G401 (cell line): ENCODE results near the gene FOXB2. TPM values are rescaled to one million over a fixed set of nuclear protein-coding genes. Genes with fewer than 3 reads are reported as not detected.

Experiments
- DNase-seq: peaks from one replicate; pipeline ENCODE4 v3.0.0-alpha.2; 2015; ENCODE audit warnings: low spot score
- in situ Hi-C: cut with HindIII; loops from 2 replicates; pipeline ENCODE4 v1.10.0; 2016; ENCODE audit warnings: low sequenced_read_pairs, mixed read lengths
- total RNA-seq: library from RNA; depleted of rRNA; stranded (reverse); fragments of >200 nt; shearing (Covaris generic); gene quantifications from 2 replicates; pipeline ENCODE4 v1.2.3, GENCODE V29; 2014

The FOXB2 gene
- total RNA-seq, 1 experiment from 2014 or later = not detected

- in situ Hi-C loops = no loop called here
- DNase-seq = no peak
These were observed 4.7 kb upstream of the FOXB2 start for GRCh38 chr9:77014597-77015263.

DNA sequence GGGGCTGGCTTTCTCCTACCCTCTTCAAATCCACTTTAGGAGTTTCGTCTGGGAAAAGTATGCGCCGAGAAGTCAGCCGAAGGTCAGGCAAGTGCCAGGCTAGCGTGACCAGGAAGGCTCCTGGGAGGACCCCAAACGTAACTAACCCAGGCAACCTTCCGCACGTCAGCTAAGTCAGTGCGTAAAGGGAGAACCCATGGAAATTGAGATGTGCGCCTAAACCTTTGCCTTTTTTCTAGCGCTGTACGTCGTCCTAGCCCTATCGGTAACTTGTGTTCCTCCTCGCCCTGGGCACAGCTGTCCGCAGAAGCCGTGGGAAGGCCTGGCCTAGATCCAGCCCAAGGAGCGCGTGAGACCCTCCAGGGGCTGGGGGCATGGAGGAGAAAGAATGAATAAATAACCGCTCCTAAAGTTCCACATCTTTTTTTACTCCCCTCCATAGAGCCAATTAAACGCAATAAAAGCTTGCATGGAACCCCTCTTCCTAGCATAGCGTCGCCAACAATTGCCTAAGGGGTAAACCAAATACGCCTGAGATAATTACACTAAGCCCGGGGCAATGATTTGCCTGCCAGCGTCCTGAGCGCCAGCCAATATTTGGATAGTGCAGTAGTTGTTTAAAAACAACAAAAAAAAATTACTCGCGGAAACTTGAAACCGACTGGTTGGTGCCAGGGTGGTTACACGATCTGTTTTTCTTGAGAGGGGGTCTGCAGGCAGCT, 4.0 kb upstream of the FOXB2 start:
- no peak for DNase-seq

GRCh38 chr9:77016121-77016525, 3.3 kb upstream of the FOXB2 start:
- in situ Hi-C loops = no loop called here

More for the DNA sequence above, 4.0 kb upstream of the FOXB2 start:
- in situ Hi-C loops = no loop called here

GRCh38 chr9:77016526-77017504, 2.6 kb upstream of the FOXB2 start:
- in situ Hi-C loops = no loop called here
- no peak for DNase-seq

More at GRCh38 chr9:77016121-77016525, 3.3 kb upstream of the FOXB2 start:
- DNase-seq = no peak

DNA sequence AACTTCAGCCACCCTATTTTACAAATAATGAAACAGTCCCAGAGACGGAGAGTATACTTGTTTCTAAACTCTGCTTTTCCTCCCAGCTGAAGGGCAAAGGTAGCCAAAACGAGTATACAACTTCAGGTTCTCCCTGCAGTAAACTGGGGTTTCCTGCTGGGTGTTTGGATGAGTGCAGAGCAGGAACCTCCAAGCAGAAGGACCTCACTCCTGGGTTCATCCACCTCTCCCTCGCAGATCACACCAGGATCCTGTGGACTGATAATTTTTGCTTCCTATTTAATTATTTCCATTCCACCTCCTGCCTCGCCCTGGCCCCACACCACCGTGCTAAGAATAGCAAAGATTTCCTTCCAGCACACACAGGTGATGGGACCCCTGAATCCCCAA, 2.0 kb upstream of the FOXB2 start:
- DNase-seq = no peak

GRCh38 chr9:77018058-77018968, 1.1 kb upstream of the FOXB2 start:
- in situ Hi-C loops = no loop called here
- no peak for DNase-seq

More for the DNA sequence above, 2.0 kb upstream of the FOXB2 start:
- in situ Hi-C loops = no loop called here

DNA sequence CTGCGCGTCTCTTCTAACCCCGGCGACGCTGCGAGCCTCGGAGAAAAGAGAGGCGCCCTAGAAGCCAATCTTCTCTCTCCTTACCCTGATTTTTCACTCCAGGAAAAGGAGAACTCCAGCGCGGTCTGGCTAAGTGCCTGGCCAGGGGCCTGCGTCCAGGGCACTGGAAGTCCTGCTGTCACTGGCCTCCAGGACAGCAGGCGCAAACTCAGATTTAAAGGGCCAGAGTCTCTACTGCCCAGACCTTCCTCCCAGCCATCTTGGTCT, 553 bp upstream of the FOXB2 start:
- DNase-seq = no peak
- in situ Hi-C loops = no loop called here

DNA sequence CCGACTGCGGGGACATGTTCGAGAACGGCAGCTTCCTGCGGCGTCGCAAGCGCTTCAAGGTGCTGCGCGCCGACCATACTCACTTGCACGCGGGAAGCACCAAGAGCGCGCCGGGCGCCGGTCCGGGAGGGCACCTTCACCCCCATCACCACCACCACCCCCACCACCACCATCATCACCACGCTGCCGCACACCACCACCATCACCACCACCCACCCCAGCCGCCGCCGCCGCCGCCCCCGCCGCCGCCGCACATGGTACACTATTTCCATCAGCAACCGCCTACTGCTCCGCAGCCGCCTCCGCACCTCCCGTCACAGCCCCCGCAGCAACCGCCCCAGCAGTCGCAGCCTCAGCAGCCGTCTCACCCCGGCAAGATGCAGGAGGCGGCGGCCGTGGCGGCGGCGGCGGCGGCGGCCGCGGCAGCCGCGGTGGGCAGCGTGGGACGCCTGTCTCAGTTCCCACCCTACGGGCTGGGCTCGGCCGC, 514 bp downstream of the FOXB2 start:
- in situ Hi-C loops = no loop called here

GRCh38 chr9:77020413-77021290, 1.2 kb downstream of the FOXB2 start:
- no peak for DNase-seq
- in situ Hi-C loops = no loop called here

More for the DNA sequence above, 514 bp downstream of the FOXB2 start:
- no peak for DNase-seq

- DNase-seq = no peak
- in situ Hi-C loops = no loop called here
These were observed 1.9 kb downstream of the FOXB2 start for GRCh38 chr9:77021291-77021894.

DNA sequence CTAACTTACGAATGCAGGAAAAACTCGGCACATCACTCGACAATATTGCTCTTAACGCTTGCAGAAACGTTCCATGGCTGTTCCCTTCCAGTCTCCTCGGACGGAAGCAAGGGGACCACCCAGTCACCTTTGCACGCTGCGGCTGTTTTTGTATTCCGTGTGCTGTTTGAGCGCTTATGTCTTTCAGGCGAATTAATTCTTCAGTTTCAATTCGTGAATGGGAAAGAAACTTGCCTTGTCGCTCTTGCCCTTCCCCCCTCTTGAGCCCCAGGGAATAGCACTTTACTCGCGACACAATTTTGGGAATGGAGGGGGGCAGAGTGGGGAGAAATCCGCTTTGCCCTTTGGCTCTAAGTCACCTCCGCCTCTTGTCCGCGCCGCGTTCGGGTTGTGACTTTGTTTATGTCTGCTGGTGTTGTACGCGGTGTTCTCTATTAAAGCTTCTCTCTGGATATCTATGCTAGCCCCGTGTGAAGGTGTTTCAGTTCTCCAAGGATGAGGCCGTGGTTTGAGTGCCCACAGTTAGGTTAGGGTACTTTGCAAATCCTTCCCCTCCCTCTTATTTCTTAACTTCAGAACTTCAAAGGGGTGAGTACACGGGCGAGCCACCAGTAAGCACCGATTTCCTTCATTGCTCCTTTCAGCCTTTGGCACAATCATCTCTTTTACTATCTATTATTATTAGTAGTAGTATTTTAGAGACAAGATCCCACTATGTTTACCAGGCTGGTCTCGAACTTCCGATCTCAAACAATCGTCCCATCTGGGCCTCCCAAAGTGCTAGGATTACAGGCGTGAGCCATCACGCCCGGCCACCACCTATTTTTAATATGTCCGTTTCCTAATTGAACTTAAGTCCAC, 2.7 kb downstream of the FOXB2 start:
- in situ Hi-C loops = no loop called here
- no peak for DNase-seq

GRCh38 chr9:77022783-77023440, 3.5 kb downstream of the FOXB2 start:
- DNase-seq = no peak
- in situ Hi-C loops = no loop called here

GRCh38 chr9:77023726-77024125, 4.3 kb downstream of the FOXB2 start:
- DNase-seq = no peak
- in situ Hi-C loops = no loop called here

GRCh38 chr9:77024776-77025545, 5.5 kb downstream of the FOXB2 start:
- in situ Hi-C loops = no loop called here
- no peak for DNase-seq

DNA sequence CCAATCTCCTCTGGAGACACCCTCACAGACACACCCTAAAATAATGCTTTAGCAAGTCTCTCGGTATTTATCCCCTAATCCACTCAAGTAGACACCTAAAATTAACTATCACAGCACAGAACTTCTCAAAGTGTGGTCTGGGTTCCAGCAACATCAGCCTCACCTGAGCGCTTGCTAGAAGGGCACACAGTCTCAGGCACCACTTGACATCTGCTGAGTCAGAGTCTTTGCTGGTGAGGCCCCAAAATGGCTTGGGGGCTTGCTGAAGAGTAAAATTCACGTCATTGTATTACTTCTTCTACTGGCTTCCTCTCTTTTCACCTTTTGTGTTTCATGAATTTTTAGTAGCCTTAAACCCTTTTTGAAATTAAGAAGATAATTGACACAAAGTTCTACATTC, 9.0 kb downstream of the FOXB2 start:
- DNase-seq = no peak
- in situ Hi-C loops = no loop called here
